ENCODE data around the gene LAMB2.

GRCh38 chr3:49174397-49174985 lies 41.6 kb upstream of the LAMB2 start:
- TF ChIP-seq EZH2phosphoT487 (IDR thresholded peaks at IDR 0.05; ENCODE audit: borderline replicate concordance) (no peak), CTCF (conservative IDR thresholded peaks at IDR 0.05; ENCODE audit: low read length) (no peak)
